GM12878 (cell line): ENCODE measurements around the gene GSTP1. TPM values are rescaled to one million over a fixed set of nuclear protein-coding genes. Genes with fewer than 3 reads are reported as not detected.

Experiments
- ATAC-seq: fragments of 200-7000 bp; cut with Tn5 transposase; 3 replicates; pipeline ENCODE4 v1.9.1; 2020; ENCODE audit warnings: mild to moderate bottlenecking, moderate library complexity
- BruUV-seq: library from RNA; stranded (reverse); fragments of 400-500 nt; replicated peaks from 2 replicates; lab custom pipeline; 2021; lab: Mats Ljungman, UMichigan
- CTCF ChIA-PET: fragments of 300-600 bp; sonication (Branson Sonifier 250); formaldehyde crosslinking; extraction: SDS; loops from one replicate; lab custom pipeline; 2021; ENCODE audit warnings: inconsistent platforms; lab: Yijun Ruan, JAX
- POLR2A ChIA-PET: fragments of 350-600 bp; formaldehyde crosslinking; extraction: SDS; loops from one replicate; lab custom pipeline; 2021; ENCODE audit warnings: inconsistent platforms; lab: Charles Lee
- RAD21 ChIA-PET: fragments of 300-600 bp; sonication (Branson Sonifier 250); formaldehyde crosslinking; loops from one replicate; lab custom pipeline; 2023; ENCODE audit warnings: antibody characterized with exemption; ENCODE audit not compliant: unreplicated experiment; lab: Charles Lee
- SMC1A ChIA-PET: fragments of 300-600 bp; sonication (Branson Sonifier 250); formaldehyde crosslinking; loops from one replicate; lab custom pipeline; 2023; ENCODE audit not compliant: unreplicated experiment, uncharacterized antibody; lab: Charles Lee
- DNase-seq: peaks from one replicate; pipeline ENCODE4 v3.0.0-alpha.2; 2011; ENCODE audit warnings: low read depth, low spot score
- FAIRE-seq: peaks from 3 replicates; lab custom pipeline; 2011; peaks lifted over from hg19 to GRCh38; lab: Jason Lieb, UNC
- H2AFZ ChIP-seq: 2 replicates; pipeline ENCODE4 v1.6.0; 2011; ENCODE audit warnings: low read depth, low read length, control low read depth; ENCODE audit not compliant: control insufficient read depth
- H3K27ac ChIP-seq: 2 replicates; pipeline ENCODE4 v1.5.1; 2011; ENCODE audit warnings: control low read depth; ENCODE audit not compliant: control insufficient read depth, insufficient read depth
- H3K27me3 ChIP-seq, 2 experiments: replicated peaks in 1 of 2; 2 replicates each; pipeline versions ENCODE4 v1.6.0 to v1.6.1; 2011; ENCODE audit warnings: low read length in 1 of 2; ENCODE audit not compliant: control insufficient read depth in 2 of 2, insufficient read depth in 2 of 2
- H3K36me3 ChIP-seq, 2 experiments: 2 replicates each; pipeline ENCODE4 v1.5.1; 2011; ENCODE audit warnings: low read length in 1 of 2; ENCODE audit not compliant: control insufficient read depth in 2 of 2, insufficient read depth in 2 of 2
- H3K4me1 ChIP-seq: 2 replicates; pipeline ENCODE4 v1.6.1; 2011; ENCODE audit warnings: mild to moderate bottlenecking, low read length, moderate library complexity, mixed read lengths; ENCODE audit not compliant: control insufficient read depth, insufficient read depth
- H3K4me2 ChIP-seq: 2 replicates; pipeline ENCODE4 v1.6.0; 2011; ENCODE audit warnings: control low read depth; ENCODE audit not compliant: control insufficient read depth, insufficient read depth
- H3K4me3 ChIP-seq: fragments of 200-600 bp; sonication (generic); 2 replicates; pipeline ENCODE4 v1.5.1; 2016
- H3K79me2 ChIP-seq: 2 replicates; pipeline ENCODE4 v1.6.0; 2011; ENCODE audit warnings: low read length; ENCODE audit not compliant: control insufficient read depth, insufficient read depth
- H3K9ac ChIP-seq: 2 replicates; pipeline ENCODE4 v1.8.0; 2011; ENCODE audit warnings: low read length, control low read depth, mixed read lengths; ENCODE audit not compliant: control insufficient read depth, insufficient read depth
- H3K9me3 ChIP-seq: replicated peaks from 3 replicates; pipeline ENCODE4 v1.5.1; 2011; ENCODE audit warnings: mild to moderate bottlenecking, low read length; ENCODE audit not compliant: control insufficient read depth, insufficient read depth
- H4K20me1 ChIP-seq: 2 replicates; pipeline ENCODE4 v1.6.0; 2011; ENCODE audit not compliant: control insufficient read depth, insufficient read depth
- CEBPZ ChIP-seq: fragments of 150-350 bp; IDR thresholded peaks from 2 replicates; pipeline ENCODE4 v1.6.1; 2016; ENCODE audit warnings: low read depth, low read length
- WGBS: methylation state at CpG from one replicate; pipeline ENCODE4 v1.1.6; 2016; ENCODE audit warnings: low lambda C conversion rate; ENCODE audit not compliant: insufficient replicate concordance, insufficient coverage; ENCODE audit errors: missing lambda C conversion rate; 5-methylcytosine and 5-hydroxymethylcytosine counted together
- in situ Hi-C: fragments of 300-500 bp; cut with MboI; formaldehyde crosslinking; loops from 9 replicates; pipeline ENCODE4 v1.14.3; 2018; ENCODE audit warnings: mixed read lengths
- intact Hi-C: fragments of 100-400 bp; cut with micrococcal nuclease; formaldehyde crosslinking; loops from one replicate; pipeline ENCODE4 v1.14.2; 2022; ENCODE audit not compliant: unreplicated experiment
- polyA plus RNA-seq, 11 experiments: library from polyadenylated mRNA; depleted of rRNA in 4 of 11; unstranded in 6 of 11; stranded (reverse) in 5 of 11; fragments of >200 nt; fragmentation: Nextera tagmentation in 4 of 11; fragmentation: Illumina TruSeq in 1 of 11; extraction: Ambion mirVana in 4 of 11; extraction: Trizol in 1 of 11; gene quantifications; 1 replicate in 1 of 11; 2 replicates in 10 of 11; pipeline versions ENCODE4 v1.2.1 to v1.2.3, GENCODE V29; 2011 to 2016; ENCODE audit warnings: inconsistent platforms in 2 of 11, missing spikeins in 2 of 11, low read depth in 1 of 11
- total RNA-seq, 4 experiments: library from RNA; depleted of rRNA in 3 of 4; stranded (reverse); fragments of >200 nt in 3 of 4; fragmentation: Illumina TruSeq in 1 of 4; extraction: Trizol in 1 of 4; gene quantifications; 2 replicates each; pipeline versions ENCODE4 v1.2.1 to v1.2.3, GENCODE V29; 2013 to 2021
- TF ChIP-seq, protein P1 (sequence below): fragments of 450-650 bp; IDR thresholded peaks from 2 replicates; pipeline ENCODE4 v1.6.1; 2017; ENCODE audit warnings: mild to moderate bottlenecking

Gene GSTP1
- total and polyA plus RNA-seq, 10 of the 15 experiments (the other 5 are each of a cell fraction or from before 2014, with no cell fraction given), result 469 to 1,788 (median 955) TPM

DNA sequence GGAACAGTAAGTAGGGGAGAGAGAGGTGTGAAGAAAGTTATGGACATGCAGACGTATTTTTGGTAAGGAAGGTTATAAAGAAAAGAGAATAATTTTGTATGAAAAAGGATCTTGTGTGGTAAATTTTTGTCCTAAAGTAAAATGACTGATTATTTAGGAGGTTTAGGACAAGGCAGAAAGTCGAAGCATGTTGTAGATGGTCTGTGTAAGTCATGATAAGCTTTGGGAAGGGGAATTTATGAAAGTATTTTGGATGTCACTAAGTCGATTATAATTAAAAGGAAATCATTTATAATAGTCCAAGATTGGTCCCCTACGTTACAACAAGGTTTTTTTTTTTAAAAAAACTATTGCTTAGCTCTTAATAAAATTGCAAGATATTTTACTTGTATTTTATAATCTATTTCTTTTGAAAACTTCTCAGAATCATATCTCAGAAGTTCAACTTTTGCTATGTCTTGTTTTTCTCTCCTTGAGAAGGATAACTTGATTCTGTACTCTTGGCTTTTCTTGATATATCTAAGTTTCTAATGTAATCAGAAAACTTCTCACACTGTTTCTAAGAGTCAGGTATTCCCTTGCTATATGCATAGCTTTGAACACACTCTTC, 49.4 kb upstream of the GSTP1 start:
- no TSS peak for BruUV-seq
- ChIA-PET POLR2A (no interaction called here), CTCF (interaction anchor here (0.9 kb wide), 1 partner anchor 187 kb away, joined by 3 read pairs; no protein-coding TSS in a partner anchor)
- no peak overlapping the region for H2AFZ ChIP-seq
- intact Hi-C loops, result no loop called here
- TF ChIP-seq, protein P1, sequence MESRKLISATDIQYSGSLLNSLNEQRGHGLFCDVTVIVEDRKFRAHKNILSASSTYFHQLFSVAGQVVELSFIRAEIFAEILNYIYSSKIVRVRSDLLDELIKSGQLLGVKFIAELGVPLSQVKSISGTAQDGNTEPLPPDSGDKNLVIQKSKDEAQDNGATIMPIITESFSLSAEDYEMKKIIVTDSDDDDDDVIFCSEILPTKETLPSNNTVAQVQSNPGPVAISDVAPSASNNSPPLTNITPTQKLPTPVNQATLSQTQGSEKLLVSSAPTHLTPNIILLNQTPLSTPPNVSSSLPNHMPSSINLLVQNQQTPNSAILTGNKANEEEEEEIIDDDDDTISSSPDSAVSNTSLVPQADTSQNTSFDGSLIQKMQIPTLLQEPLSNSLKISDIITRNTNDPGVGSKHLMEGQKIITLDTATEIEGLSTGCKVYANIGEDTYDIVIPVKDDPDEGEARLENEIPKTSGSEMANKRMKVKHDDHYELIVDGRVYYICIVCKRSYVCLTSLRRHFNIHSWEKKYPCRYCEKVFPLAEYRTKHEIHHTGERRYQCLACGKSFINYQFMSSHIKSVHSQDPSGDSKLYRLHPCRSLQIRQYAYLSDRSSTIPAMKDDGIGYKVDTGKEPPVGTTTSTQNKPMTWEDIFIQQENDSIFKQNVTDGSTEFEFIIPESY, result no peak
- TF ChIP-seq CEBPZ, result 0 out of 2 replicates have a peak, but pooled peaks have one; percentile 10
- TF ChIP-seq, all 136 proteins: peak for 1
- peaks cover 10% of the 10 kb centered on the region; the same call in 2 of the 3 replicates for H3K9me3 ChIP-seq
- no peak for ATAC-seq
- in situ Hi-C loops, result no loop called here
- SMC1A ChIA-PET, result interaction anchor here (1.4 kb wide), 1 partner anchor 42 kb away, joined by 4 read pairs; no protein-coding TSS in a partner anchor
- H3K79me2 ChIP-seq, result no peaks in the 10 kb centered on the region
- no peaks in the 10 kb centered on the region for H4K20me1 ChIP-seq
- WGBS, result 3% methylated on average over 4 of the region's 4 CpGs
- RAD21 ChIA-PET, result no interaction called here
- H3K4me2 ChIP-seq, result no peak overlapping the region
- H3K9ac ChIP-seq, result no peak overlapping the region
- no peak for FAIRE-seq
- no peak overlapping the region for H3K27ac ChIP-seq
- H3K4me1 ChIP-seq, result no peaks in the 10 kb centered on the region; the same call in 1 of the 2 replicates
- H3K4me3 ChIP-seq, result no peak overlapping the region
- H3K36me3 ChIP-seq, result no peaks in the 10 kb centered on the region
- DNase-seq, result no peak
- no peaks in the 10 kb centered on the region; a peak in 2 of 4 replicates for H3K27me3 ChIP-seq
